ENCODE measurements around the gene LARGE1. TPM values are rescaled to one million over a fixed set of nuclear protein-coding genes. Genes with fewer than 3 reads are reported as not detected.

Gene LARGE1
- total and polyA plus RNA-seq, 9 of the 15 experiments (the other 6 are each of a cell fraction or from before 2014, with no cell fraction given): 0.01 to 0.66 (median 0.14) TPM; not detected in 2

GRCh38 chr22:33888821-33889220 lies 31.5 kb downstream of the LARGE1 start (continued):
- no peak for TF ChIP-seq NKRF (IDR thresholded peaks at IDR 0.05; ENCODE audit: borderline replicate concordance)
- no peak for TF ChIP-seq DDX20 (tag; IDR thresholded peaks at IDR 0.05; ENCODE audit: low read depth)
- no peak for TF ChIP-seq MBD2 (IDR thresholded peaks at IDR 0.05; ENCODE audit: borderline replicate concordance, low read depth)
- no peak for TF ChIP-seq REST (IDR thresholded peaks at IDR 0.05; ENCODE audit: borderline replicate concordance)
- no peak for TF ChIP-seq REST (CRISPR knock-in tag; IDR thresholded peaks at IDR 0.05; ENCODE audit: low read depth)
- TF ChIP-seq ZNF766 (CRISPR knock-in tag; conservative IDR thresholded peaks at IDR 0.05): no peak
- TF ChIP-seq SAP30 (IDR thresholded peaks at IDR 0.05; ENCODE audit: borderline replicate concordance, insufficient read depth, low read depth, low read length, poor library complexity, severe bottlenecking): no peak
- TF ChIP-seq E2F6 (IDR thresholded peaks at IDR 0.05; ENCODE audit: borderline replicate concordance in 1 of 2, extremely low read depth in 1 of 2, insufficient read depth in 1 of 2, insufficient read length in 1 of 2, low read depth in 1 of 2, low read length in 1 of 2, poor library complexity in 1 of 2, severe bottlenecking in 1 of 2): no peak

Measured in K562 (cell line).